Stimulated activated CD4-positive, alpha-beta T cell treated with anti-CD3 and anti-CD28 coated beads, Interleukin-2, amount 100 ng/mL, for 4 hours (primary cell): ENCODE data around the gene FAP.

Experiments used
- DNase-seq: peaks from one replicate; pipeline ENCODE4 v3.0.0-alpha.2; 2020; ENCODE audit warnings: low read depth

The FAP gene

GRCh38 chr2:162243294-162243693, at the start of gene FAP:
FAP (minus strand) TSS chr2:162243445; CDS start chr2:162243327, 118 bp downstream.
- DNase-seq, result no peak

- no peak for DNase-seq
These were observed 48.5 kb upstream of the FAP start for GRCh38 chr2:162291748-162292147.

GRCh38 chr2:162282765-162283425, 39.6 kb upstream of the FAP start:
- DNase-seq, result no peak

- no peak for DNase-seq
These were observed 37.4 kb upstream of the FAP start for GRCh38 chr2:162280654-162281053.

GRCh38 chr2:162277381-162277780, 34.1 kb upstream of the FAP start:
- no peak for DNase-seq

GRCh38 chr2:162267996-162268395, 24.8 kb upstream of the FAP start:
- DNase-seq, result no peak

GRCh38 chr2:162267496-162267895, 24.3 kb upstream of the FAP start:
- no peak for DNase-seq

GRCh38 chr2:162266460-162266760, 23.2 kb upstream of the FAP start:
- DNase-seq, result no peak

GRCh38 chr2:162265666-162266459, 22.6 kb upstream of the FAP start:
- no peak for DNase-seq

- no peak for DNase-seq
These were observed 18.0 kb upstream of the FAP start for GRCh38 chr2:162261032-162261945.

GRCh38 chr2:162258686-162259085, 15.4 kb upstream of the FAP start:
- DNase-seq, result no peak

GRCh38 chr2:162258169-162258568, 14.9 kb upstream of the FAP start:
- DNase-seq, result no peak

- DNase-seq, result no peak
These were observed 14.2 kb upstream of the FAP start for GRCh38 chr2:162257425-162257824.

GRCh38 chr2:162256591-162256991, 13.3 kb upstream of the FAP start:
- no peak for DNase-seq

GRCh38 chr2:162254236-162254871, 11.1 kb upstream of the FAP start:
- no peak for DNase-seq

GRCh38 chr2:162253435-162253834, 10.2 kb upstream of the FAP start:
- no peak for DNase-seq

- no peak for DNase-seq
These were observed 8.9 kb upstream of the FAP start for GRCh38 chr2:162252153-162252552.

GRCh38 chr2:162245781-162246180, 2.5 kb upstream of the FAP start:
- no peak for DNase-seq

GRCh38 chr2:162245061-162245460, 1.8 kb upstream of the FAP start:
- DNase-seq, result no peak

- DNase-seq, result no peak
These were observed 1.3 kb upstream of the FAP start for GRCh38 chr2:162244541-162245031.

- DNase-seq, result no peak
These were observed 470 bp upstream of the FAP start for GRCh38 chr2:162243715-162244114.
